Activated naive CD4-positive, alpha-beta T cell treated with anti-CD3 and anti-CD28 coated beads, Interleukin-2, amount 10 ng/mL, durations not matched to agents 7 days and 5 days (primary cell): ENCODE data around the gene GSTA1.
"Not testable (repeated sequence)": the region's sequence is repeated elsewhere in the genome, so short reads cannot be mapped to it uniquely, and the experiment has no call there.

Source experiments
- CTCF ChIA-PET: fragments of 350-600 bp; sonication (Branson Sonifier 250); formaldehyde crosslinking; loops from one replicate; lab custom pipeline; 2021; ENCODE audit warnings: antibody characterized with exemption; lab: Charles Lee
- DNase-seq: peaks from one replicate; pipeline ENCODE4 v3.0.0-alpha.2; 2020
- H3K27ac Mint-ChIP-seq: one replicate; pipeline ENCODE4 v1.8.0; 2021; ENCODE audit warnings: mild to moderate bottlenecking, moderate library complexity, mixed read lengths
- H3K27me3 Mint-ChIP-seq: one replicate; pipeline ENCODE4 v1.8.0; 2021; ENCODE audit warnings: mild to moderate bottlenecking, mixed read lengths
- H3K36me3 Mint-ChIP-seq: one replicate; pipeline ENCODE4 v1.8.0; 2021; ENCODE audit warnings: mixed read lengths
- H3K4me1 Mint-ChIP-seq: one replicate; pipeline ENCODE4 v1.8.0; 2021; ENCODE audit warnings: mixed read lengths
- H3K4me3 Mint-ChIP-seq: one replicate; pipeline ENCODE4 v1.8.0; 2021; ENCODE audit warnings: mild to moderate bottlenecking, moderate library complexity, mixed read lengths
- H3K9me3 Mint-ChIP-seq: one replicate; pipeline ENCODE4 v1.8.0; 2021; ENCODE audit warnings: mixed read lengths

The GSTA1 gene

GRCh38 chr6:52786249-52786956, 17.2 kb downstream of the GSTA1 start:
- no peak for DNase-seq
- CTCF ChIA-PET, result no interaction called here
- no peak overlapping the region for H3K4me3 Mint-ChIP-seq
- no peaks in the 10 kb centered on the region for H3K4me1 Mint-ChIP-seq
- H3K9me3 Mint-ChIP-seq, result no peaks in the 10 kb centered on the region
- no peaks in the 10 kb centered on the region for H3K36me3 Mint-ChIP-seq
- H3K27ac Mint-ChIP-seq, result no peak overlapping the region
- H3K27me3 Mint-ChIP-seq, result peaks cover 10% of the 10 kb centered on the region

GRCh38 chr6:52782696-52783274, 20.8 kb downstream of the GSTA1 start:
- H3K27ac Mint-ChIP-seq, H3K36me3 Mint-ChIP-seq, DNase-seq, H3K4me3 Mint-ChIP-seq, H3K9me3 Mint-ChIP-seq, CTCF ChIA-PET, H3K4me1 Mint-ChIP-seq: not testable (repeated sequence)
- peaks cover 12% of the 10 kb centered on the region for H3K27me3 Mint-ChIP-seq

GRCh38 chr6:52782209-52782608, 21.4 kb downstream of the GSTA1 start:
- H3K27me3 Mint-ChIP-seq, result peaks cover 15% of the 10 kb centered on the region
- H3K36me3 Mint-ChIP-seq, H3K4me1 Mint-ChIP-seq, DNase-seq, CTCF ChIA-PET, H3K27ac Mint-ChIP-seq, H3K9me3 Mint-ChIP-seq, H3K4me3 Mint-ChIP-seq: not testable (repeated sequence)

- Mint-ChIP-seq H3K9me3 (no peaks in the 10 kb centered on the region), H3K36me3 (no peaks in the 10 kb centered on the region), H3K27ac (no peak overlapping the region), H3K27me3 (peaks cover 11% of the 10 kb centered on the region), H3K4me1 (no peaks in the 10 kb centered on the region), H3K4me3 (no peak overlapping the region)
- no peak for DNase-seq
- CTCF ChIA-PET, result no interaction called here
Observed at GRCh38 chr6:52779237-52779636, 24.4 kb downstream of the GSTA1 start.

- H3K9me3 Mint-ChIP-seq, H3K36me3 Mint-ChIP-seq, H3K27ac Mint-ChIP-seq, H3K4me3 Mint-ChIP-seq, H3K4me1 Mint-ChIP-seq, CTCF ChIA-PET, DNase-seq: not testable (repeated sequence)
- peaks cover 11% of the 10 kb centered on the region for H3K27me3 Mint-ChIP-seq
Observed at GRCh38 chr6:52776711-52777351, 26.8 kb downstream of the GSTA1 start.

- H3K4me3 Mint-ChIP-seq, H3K36me3 Mint-ChIP-seq, CTCF ChIA-PET, H3K9me3 Mint-ChIP-seq, H3K4me1 Mint-ChIP-seq, DNase-seq, H3K27ac Mint-ChIP-seq: not testable (repeated sequence)
- H3K27me3 Mint-ChIP-seq, result peaks cover 12% of the 10 kb centered on the region
Observed at GRCh38 chr6:52769399-52769798, 34.2 kb downstream of the GSTA1 start.

GRCh38 chr6:52767658-52768057, 36.0 kb downstream of the GSTA1 start:
- H3K4me1 Mint-ChIP-seq, DNase-seq, H3K27ac Mint-ChIP-seq, CTCF ChIA-PET, H3K4me3 Mint-ChIP-seq, H3K9me3 Mint-ChIP-seq, H3K36me3 Mint-ChIP-seq: not testable (repeated sequence)
- peaks cover 15% of the 10 kb centered on the region for H3K27me3 Mint-ChIP-seq

- CTCF ChIA-PET, DNase-seq, H3K27ac Mint-ChIP-seq, H3K36me3 Mint-ChIP-seq, H3K4me1 Mint-ChIP-seq, H3K4me3 Mint-ChIP-seq, H3K9me3 Mint-ChIP-seq: not testable (repeated sequence)
- H3K27me3 Mint-ChIP-seq, result peaks cover 29% of the 10 kb centered on the region
Observed at GRCh38 chr6:52763322-52763916, 40.2 kb downstream of the GSTA1 start, which contains the start of gene GSTA2. Gene GSTA2, minus strand, starts transcription at chr6:52763475. Its CDS starts 5,528 bp downstream, at chr6:52757947.

GRCh38 chr6:52761673-52762491, 41.7 kb downstream of the GSTA1 start:
- peaks cover 29% of the 10 kb centered on the region for H3K27me3 Mint-ChIP-seq
- H3K9me3 Mint-ChIP-seq, H3K27ac Mint-ChIP-seq, H3K4me1 Mint-ChIP-seq, CTCF ChIA-PET, H3K36me3 Mint-ChIP-seq, H3K4me3 Mint-ChIP-seq, DNase-seq: not testable (repeated sequence)

- CTCF ChIA-PET, result no interaction called here
- Mint-ChIP-seq H3K27ac (no peak overlapping the region), H3K4me3 (no peak overlapping the region), H3K4me1 (no peaks in the 10 kb centered on the region), H3K9me3 (no peaks in the 10 kb centered on the region), H3K27me3 (peaks cover 24% of the 10 kb centered on the region), H3K36me3 (no peaks in the 10 kb centered on the region)
- DNase-seq, result no peak
Observed at GRCh38 chr6:52760105-52760765, 43.4 kb downstream of the GSTA1 start.

GRCh38 chr6:52759085-52759484, 44.5 kb downstream of the GSTA1 start:
- no peaks in the 10 kb centered on the region for H3K9me3 Mint-ChIP-seq
- H3K36me3 Mint-ChIP-seq, result no peaks in the 10 kb centered on the region
- peaks cover 28% of the 10 kb centered on the region for H3K27me3 Mint-ChIP-seq
- CTCF ChIA-PET, result no interaction called here
- H3K27ac Mint-ChIP-seq, result no peak overlapping the region
- DNase-seq, result no peak
- no peaks in the 10 kb centered on the region for H3K4me1 Mint-ChIP-seq
- H3K4me3 Mint-ChIP-seq, result no peak overlapping the region

GRCh38 chr6:52757651-52758338, 45.8 kb downstream of the GSTA1 start:
- H3K4me1 Mint-ChIP-seq, H3K27ac Mint-ChIP-seq, H3K9me3 Mint-ChIP-seq, CTCF ChIA-PET, H3K4me3 Mint-ChIP-seq, H3K36me3 Mint-ChIP-seq, DNase-seq: not testable (repeated sequence)
- H3K27me3 Mint-ChIP-seq, result peaks cover 27% of the 10 kb centered on the region

- H3K4me1 Mint-ChIP-seq, result no peaks in the 10 kb centered on the region
- H3K9me3 Mint-ChIP-seq, result no peaks in the 10 kb centered on the region
- H3K27ac Mint-ChIP-seq, result no peak overlapping the region
- CTCF ChIA-PET, result no interaction called here
- H3K36me3 Mint-ChIP-seq, result no peaks in the 10 kb centered on the region
- DNase-seq, result no peak
- peaks cover 27% of the 10 kb centered on the region for H3K27me3 Mint-ChIP-seq
- no peak overlapping the region for H3K4me3 Mint-ChIP-seq
Observed at GRCh38 chr6:52754443-52754842, 49.2 kb downstream of the GSTA1 start.
